ENCODE data around the gene ZNF20.

- TF ChIP-seq REST (IDR thresholded peaks at IDR 0.05; ENCODE audit: insufficient replicate concordance, low read depth) (no peak), CTCF (IDR thresholded peaks at IDR 0.05; ENCODE audit: insufficient read depth, low read length) (no peak), POLR2AphosphoS5 (IDR thresholded peaks at IDR 0.05; ENCODE audit: low read depth) (no peak), SPI1 (IDR thresholded peaks at IDR 0.05; ENCODE audit: borderline replicate concordance, low read depth) (no peak), GABPA (IDR thresholded peaks at IDR 0.05; ENCODE audit: low read depth) (no peak)
Measured at GRCh38 chr19:12117201-12117970, 22.8 kb downstream of the ZNF20 start.

Data from HL-60 (cell line).